ENCODE measurements around the gene GRHPR.

GRHPR gene

DNA sequence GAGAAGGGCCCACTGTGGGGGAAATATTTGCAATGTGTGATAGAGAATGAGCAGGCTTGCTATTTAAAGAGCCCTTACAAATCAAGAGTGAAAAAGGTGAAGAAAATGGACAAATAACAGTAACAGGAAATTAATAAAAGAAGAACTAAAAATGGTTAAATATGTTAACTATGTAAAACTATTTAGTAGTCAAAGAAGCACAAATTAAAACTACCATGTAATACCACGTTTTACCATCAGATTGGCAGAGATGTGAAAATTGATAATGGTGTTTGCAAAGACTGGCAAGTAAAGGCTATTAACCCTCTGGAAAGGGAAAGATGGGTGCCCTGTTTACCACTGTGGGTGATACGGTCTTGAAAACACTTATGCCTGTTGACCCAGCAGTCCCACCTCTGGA is 23.2 kb upstream of the GRHPR start:
- no peak for DNase-seq

DNA sequence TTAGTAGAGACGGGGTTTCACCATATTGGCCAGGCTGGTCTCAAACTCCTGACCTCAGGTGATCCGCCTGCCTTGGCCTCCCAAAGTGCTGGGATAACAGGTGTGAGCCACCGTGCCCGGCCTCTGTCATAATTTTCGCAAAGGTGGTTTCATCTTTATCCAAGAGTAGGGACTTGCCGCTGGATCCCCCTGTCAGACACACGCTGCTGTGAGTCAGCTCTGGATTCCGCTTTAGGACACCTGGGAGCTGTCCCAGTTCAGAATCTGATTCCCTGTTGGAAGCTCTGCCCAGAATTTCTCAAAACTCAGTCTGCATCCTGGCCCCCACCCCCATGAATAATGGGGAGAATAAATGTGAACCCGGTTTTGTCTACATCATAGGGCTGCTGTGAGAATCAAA is 17.9 kb upstream of the GRHPR start:
- no peak for DNase-seq

DNA sequence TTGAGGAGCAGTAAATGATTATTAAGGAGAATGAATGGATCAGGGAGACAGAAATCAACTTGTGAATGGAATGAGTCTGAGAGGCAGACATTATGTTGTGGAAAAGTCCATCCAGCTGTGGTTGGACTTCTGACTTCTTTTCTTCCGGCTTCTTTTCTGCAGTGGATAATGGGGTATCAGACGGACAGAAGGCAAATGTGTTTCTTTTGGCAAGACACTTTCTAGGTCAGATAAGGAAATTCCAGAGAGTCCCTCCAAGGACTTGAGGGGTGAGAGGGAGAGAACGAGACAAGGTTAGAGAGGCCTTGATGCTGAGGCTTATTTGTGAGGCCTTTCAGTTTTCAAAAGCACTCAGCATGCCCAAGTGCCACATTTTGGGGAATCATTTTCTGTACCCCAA is 17.1 kb upstream of the GRHPR start:
- no peak for DNase-seq

DNA sequence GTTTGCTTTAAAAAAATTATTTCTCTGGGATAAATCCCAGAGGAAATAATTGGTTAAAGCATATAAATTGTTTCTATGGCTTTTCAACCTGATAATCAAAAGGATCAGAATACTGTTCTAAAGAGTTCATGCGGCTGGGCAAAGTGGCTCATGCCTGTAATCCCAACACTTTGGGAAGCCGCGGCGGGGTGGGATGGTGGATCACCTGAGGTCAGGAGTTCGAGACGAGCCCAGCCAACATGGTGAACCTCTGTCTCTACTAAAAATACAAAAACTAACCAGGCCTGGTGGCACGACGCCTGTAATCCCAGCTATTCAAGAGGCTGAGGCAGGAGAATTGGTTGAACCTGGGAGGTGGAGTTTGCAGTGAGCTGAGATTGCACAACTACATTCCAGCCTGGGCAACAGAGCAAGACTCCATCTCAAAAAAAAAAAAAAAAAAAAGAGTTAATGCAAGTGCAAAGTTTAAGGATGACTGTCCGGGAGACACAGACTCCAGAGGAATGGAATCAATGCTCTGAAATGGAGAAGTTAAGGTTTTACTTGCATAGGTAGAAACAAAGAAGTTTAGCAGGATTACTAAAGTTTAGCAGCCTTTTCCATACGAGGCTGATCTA is 16.6 kb upstream of the GRHPR start:
- DNase-seq = no peak

DNA sequence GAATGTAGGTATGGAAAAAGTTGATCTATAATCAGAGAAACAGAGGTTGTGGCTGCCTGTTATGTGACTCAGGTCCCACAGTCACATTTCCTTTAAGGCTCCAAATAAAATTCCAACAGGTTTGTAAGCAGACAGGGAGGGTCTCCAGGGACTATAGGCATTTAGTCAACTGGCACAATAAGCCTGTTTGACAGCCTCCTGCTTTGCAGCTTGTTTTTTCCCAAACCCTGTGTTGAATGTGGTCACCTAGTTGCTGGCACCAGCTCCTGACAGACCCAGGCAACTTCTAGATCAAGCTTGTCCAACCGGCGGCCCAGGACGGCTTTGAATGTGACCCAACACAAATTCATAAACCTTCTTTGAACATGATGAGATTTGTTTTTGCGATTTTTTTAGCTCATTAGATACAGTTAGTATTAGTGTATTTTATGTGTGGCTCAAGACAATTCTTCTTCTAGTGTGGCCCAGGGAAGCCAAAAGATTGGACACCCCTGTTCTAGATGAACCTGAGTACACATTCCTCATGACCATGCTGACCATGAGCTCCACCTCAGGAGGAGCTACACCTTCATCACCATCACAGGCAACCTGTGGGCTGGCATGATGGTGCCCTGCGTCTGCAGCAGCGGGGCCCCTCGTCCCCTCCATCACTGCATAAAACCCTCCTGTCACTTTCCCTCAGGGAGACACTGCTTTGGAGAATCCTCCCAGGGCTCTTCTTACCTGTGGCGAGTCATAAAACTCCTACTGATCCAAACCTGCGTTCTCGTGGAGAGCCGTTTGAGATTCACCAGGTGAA is 15.7 kb upstream of the GRHPR start:
- no peak for DNase-seq

DNA sequence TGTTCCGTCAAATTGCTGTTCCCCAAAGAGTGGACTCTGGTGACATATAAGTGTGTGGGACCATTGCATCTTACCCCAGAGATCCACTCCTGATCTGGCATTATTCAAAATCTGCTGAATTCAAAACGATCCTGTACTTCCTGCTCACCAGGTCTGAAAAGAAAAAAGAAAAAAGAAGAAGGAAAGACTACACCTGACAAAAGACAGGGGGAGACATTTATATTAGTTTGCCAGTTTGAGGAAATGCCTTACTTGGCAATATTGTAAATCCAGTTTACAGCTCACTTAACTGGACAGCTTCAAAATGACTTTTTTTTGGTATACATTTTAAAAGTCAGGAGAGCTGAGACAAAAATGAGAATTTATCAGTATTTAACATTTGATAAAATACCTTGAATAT is 15.0 kb upstream of the GRHPR start:
- DNase-seq = no peak

DNA sequence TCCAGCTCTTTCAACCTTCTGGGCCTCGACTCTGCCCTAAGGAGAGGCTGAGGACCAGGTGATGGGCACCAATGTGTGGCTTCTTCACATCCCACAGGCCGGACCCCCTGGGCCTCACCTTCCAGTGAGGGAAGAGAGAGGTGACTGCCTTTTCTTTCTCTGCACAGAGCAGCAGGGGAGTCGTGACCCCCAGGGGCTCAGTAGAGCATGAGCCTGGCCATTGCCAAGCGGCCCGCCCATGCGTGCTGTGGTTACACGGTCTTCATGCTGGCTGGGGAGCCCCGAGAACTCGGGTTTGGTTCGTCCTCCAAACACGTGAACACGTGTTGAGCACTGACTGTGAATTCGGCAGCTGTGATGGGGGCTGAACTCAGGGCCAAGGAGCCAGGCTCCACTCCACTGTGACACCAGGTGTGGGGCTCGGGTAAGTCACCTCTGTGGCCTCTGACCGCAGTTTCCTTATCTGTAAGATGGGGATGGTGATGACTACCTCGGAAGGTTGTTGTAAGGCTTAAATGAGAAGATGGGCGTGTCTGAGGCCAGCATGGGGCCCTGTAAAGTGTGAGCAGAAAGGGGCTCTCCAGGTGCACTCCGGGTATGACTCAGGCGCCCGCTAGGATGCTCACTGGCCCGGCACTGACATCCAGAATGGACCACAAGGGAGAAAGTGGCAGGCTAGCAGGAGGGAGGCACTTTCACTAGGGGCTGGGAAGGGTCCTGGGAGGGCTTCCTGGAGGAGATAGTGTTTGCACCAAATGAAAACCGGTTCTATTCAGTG is 13.4 kb upstream of the GRHPR start:
- DNase-seq = no peak

DNA sequence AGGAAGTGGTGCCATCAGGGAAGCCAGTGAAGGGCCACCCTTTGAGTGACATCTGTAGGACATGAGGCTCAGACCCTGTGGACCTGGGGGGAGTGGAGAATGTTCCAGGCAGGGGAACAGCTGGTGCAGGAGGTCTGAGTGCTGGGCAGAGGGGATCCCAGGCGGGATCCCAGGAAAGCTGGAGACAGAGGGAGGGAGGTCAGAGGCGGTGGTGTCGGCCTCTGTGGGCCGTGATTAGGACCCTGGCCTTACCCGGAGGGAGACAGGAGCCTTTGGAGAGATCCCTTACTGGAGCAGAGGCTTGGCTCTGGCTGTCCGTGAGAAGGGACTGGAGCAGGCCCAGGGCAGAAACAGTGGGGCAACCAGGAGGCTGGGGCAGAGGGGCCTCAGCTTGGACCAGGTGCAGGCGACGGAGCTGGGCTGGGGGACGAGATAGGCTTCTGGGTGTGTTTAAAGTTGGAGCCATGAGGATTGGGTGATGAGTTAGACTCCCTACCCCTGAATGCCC is 12.1 kb upstream of the GRHPR start:
- no peak for DNase-seq

DNA sequence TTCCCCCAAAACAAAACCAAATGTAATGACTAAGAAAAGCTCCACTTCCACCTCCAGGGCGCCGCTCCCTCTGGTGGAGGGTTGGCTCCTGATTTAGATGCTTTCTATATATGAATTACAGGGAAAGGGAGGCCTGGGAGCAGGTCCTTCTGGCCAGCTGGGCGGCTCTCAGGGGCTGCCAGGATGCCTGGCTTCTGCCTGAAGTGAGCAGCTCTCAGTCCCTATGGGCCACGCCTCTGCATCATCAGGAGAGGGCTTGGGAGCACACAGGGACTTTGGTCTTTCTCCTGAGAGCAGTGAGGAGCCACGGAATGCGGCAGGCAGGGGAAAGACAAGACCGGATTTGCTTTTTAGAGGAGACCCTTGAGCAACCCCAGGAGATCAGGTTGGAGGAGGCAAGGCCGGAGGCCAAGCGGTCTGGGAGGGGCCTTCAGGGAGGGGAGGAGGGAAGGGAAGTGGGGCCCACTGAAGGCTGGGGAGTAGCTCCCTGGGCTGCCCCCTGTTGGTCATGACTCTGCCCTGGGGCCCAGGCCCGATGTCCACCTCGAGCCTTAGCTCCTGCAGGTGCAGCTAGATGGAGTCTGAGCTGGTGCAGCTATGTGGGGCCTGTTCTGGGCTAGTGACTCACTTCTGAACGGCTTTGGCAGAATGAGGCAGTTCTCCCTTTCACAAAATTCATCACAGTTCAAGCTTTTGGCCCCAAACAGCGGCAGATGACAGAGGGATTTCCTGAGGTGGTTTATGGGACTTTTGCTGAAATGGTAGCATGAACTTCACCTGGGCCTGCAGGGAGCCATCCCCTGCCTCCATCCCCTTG is 11.3 kb upstream of the GRHPR start:
- DNase-seq = no peak

DNA sequence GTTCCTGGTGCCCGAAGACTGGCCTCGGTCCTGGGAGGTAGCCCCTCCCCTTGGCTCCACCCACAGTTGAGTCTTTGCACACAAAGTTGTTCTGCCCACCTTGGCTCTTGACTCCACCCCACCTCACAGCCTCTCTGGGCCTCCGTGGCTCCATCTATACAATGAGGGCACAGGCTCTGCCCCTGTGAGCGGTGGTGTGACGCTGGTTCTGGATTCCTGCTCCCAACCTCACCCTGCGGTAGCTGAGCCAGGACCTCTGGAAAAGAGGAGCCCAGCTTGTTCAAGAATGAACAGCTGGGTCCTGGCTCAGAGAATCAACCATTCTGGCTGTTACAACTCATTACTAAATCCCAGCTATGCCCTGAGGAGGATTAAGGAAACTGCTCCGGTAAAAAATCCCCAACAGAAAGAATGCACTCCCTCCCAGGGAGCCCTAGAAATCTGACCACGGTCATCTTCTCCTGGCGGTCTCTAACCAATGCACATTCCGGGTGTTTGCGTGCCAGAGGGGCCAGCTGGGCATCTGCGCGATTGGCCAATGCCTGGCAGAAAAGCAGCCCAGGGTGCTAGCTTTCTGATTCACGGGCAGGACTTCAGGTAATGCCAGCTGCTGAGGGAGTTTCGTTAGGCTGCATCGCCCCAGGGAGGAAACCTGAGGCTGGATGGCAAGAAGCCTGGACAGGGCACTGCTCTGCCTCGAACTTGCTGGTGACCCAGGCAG is 9.9 kb upstream of the GRHPR start:
- DNase-seq = no peak

DNA sequence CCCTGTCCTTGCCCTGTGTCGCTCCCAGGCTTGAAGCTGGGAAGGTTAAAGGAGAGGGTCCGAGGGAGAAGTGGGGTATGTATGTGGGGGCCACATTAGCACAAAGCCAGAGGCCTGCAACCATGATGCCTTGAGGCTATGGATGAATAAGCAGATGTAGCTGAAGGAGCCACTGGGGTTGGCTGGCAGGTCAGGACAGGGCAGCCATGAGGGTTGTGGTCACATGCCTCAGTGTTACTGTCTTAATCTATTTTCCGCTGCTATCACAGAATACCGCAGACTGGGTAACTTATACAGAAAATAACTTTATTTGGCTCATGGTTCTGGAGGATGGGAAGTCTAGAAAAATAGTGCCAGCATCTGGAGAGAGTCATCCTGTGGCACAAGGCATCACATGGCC is 9.2 kb upstream of the GRHPR start:
- no peak for DNase-seq

DNA sequence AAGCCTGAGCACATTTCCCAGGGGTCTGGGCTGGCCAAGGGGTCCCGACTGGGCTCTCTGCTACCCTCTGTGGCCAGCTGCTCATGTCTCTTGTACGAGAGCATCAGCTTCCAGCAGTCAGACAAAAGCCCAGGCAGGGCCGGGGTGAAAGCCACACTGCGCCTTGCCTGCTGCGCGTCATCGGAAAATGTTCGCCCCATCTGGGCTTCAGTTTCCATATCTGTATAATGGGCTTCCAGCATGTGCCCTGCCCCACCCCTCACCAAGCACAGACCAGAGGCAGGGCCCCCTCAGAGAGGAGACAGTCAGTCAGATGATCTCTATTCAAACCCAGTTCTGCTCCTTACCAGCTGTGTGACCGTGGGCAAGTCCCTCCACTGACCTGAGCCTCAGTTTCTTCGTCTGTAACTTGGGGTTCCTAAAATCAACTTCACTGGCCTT is 8.0 kb upstream of the GRHPR start:
- no peak for DNase-seq

DNA sequence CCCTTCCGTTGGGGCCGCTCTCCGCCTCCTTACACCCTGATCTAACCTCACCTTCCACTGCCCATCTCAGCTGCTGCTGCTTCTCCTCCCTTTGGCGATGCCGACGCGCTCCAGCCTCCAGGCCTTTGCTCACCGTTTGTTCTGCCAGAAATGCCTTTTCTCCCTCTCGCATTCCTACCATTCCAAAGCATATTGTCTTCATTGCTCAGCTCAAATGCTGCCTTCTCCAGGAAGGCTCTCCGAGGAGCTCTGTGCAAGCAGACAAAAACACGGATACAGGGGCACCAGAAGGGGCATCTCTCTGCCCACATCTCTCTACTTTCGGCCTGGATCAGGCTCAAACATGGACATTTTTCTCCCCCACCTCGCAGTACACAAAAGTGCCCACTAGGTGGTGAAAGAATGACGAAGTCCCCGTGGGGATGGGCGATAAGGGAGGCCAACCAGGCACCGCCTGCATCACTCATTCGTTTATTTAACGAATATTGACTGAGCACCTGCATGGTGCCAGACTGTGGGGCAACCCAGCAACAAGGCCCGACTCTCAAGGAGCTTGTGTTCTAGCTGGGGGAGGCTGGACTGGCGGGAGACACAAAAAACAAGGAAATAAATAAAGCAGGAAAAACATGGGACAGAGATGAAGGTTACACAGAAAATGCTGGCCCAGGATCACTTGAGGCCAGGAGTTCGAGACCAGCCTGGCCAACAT is 7.3 kb upstream of the GRHPR start:
- peak; percentile 14 to 58 (median 50) for DNase-seq

DNA sequence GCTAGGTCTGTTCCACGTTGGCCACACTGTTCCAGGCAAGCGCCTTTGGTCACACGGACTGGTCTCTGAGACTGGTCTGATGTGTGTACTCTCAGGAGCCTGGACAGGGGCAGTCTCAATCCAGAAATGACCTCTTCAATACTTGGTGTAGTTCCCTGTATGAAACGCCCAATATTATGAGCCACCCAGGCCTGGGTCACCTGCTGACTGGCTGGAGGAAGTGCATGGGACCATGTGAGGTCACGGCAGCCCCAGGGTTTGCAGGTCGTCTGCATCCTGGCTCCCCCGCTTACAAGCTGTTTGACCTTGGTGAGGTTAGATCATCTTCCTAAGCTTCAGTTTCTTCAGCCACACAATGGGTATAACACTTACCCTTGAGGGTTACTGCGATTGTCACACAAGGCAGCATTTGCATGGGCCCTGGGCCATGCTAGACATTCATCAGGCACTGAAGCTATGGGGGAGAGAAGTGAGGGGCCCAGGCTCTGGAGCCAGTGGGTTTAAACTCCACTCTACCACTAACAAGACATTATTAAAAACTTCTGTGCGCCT is 5.2 kb upstream of the GRHPR start:
- DNase-seq = no peak

DNA sequence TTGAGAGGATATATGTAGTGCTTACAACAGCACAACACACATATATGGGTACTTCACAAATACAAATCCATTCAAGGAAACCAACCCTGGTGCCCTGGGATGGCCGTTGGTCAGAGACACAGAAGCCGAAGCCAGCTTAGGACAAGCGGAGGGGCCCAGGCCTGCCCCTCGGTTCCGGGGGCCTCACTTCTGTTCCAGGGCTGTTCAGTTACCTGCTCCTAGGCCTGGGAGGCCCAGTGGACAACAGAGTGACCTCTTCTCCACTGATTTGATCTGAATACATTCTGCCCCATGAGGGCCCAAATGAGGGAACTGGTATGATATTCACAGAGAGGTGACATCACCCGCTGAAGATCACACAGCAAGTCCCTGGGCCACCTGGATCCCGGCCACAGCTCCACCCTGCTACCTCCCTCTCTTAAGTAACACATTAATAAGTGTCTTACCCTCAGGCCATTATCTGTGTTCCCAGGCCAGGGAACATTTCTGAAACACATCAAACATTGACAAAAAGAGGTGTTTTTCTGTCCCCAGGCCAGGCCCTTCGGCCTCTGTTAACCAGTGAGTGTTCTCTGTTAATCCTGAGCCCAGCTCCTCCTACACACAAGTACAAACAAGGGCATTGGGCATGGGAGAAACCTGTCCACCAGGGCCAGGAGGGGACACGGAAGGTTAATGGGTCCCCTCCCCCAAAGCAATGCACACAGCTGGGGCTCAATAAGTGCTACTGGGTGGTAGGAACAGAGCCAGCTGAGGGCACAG is 4.5 kb upstream of the GRHPR start:
- no peak for DNase-seq

DNA sequence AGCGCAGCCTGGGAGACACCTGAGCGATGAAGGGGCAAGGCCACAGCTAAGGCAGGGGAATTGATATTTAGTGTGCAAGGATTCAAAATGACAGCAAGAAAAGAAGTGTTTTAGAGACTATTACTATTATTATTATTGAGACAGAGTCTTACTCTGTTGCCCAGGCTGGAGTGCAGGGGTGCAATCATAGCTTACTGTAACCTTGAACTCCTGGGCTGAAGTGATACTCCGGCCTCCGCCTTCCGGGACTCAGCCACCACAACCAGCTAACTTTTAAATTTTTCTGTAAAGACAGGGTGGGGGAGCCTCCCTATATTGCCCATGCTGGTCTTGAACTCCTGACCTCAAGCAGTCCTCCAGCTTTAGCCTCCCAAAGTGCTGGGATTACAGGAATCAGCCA is 3.3 kb upstream of the GRHPR start:
- DNase-seq = no peak

DNA sequence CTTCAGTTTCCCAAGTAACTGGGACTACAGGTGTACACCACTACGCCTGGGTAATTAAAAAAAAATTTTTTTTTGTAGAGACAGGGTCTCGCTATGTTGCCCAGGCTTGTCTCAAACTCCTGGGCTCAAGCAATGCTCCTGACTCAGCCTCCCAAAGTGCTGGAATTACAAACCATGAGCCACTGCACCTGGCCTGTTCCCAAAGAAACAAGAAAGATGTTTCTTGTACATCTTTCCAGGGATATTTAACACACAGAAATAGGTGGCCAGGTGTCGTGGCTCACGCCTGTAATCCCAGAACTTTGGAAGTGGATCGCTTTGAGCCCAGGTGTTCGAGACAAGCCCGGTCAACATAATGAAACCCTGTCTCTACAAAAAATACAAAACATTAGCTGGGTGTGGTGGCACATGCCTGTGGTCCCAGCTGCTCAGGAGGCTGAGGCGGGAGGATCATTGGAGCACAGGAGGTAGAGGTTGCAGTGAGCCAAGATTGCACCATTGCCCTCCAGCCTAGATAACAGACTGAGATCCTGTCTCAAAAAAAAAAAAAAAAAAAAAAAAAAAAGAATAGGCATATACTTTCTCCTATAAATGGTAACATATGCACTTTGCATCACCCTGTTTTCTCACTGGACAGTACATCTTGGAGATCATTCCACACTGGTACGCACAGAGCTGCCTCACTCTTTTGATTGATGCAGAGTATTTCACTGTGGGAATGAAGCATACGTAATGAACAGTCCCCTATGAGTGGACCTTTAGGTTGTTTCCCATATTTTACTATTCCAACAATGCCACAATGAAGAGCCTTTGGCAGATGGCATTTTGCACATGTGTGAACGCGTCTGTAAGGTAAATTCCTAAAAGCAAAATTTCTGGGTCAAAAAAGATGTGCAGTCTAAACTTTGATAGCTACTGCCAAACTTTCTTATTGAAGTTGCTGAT is 2.0 kb upstream of the GRHPR start:
- no peak for DNase-seq

DNA sequence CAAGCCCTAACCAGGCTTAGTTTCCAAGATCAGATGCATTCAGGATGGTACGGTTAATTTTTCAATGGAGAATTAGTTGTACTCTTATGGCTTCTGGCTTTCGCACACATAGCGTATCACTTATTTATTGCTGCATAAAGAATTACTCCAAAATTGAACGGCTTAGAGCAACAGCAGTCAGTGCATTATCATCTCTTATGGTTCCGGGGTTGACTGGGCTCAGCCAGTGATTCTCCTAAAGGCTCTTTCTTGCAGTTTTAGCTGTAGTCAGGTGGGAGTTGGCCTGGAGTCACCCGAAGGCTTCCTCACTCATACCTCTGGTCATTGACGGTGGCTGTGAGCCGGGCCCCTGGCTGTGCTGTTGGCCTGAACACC is 595 bp upstream of the GRHPR start:
- no peak for DNase-seq

DNA sequence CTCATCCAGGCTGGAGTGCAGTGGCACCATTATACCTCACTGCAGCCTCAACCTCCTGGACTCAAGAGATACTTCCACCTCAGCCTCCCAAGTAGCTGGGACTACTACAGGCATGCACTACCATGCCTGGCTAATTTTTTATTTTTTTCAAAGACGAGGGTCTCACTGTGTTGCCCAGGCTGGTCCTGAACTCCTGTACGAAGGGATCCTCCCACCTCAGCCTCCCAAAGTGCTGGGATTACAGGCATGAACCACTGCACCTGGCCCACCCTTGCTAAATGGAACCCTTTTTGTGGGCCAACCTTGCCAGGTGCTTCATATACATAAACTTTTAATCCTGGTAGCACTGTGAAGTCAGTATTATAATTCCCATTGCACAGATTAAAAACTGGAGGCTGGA is 1.0 kb downstream of the GRHPR start:
- no peak for DNase-seq
